ENCODE measurements around the gene AMZ2.
A peak's percentile ranks its signal among the peaks of the same experiment; 100 is the strongest.

Gene AMZ2

GRCh38 chr17:68289936-68290267, 42.1 kb downstream of the AMZ2 start:
- no peak overlapping the region for H2AFZ ChIP-seq (ENCODE audit: insufficient read depth, low read length, poor library complexity)
- no CpG with 5 or more reads among the region's 9 CpGs for WGBS (ENCODE audit: extremely low coverage, insufficient coverage, insufficient read length)

GRCh38 chr17:68290268-68290954, 42.6 kb downstream of the AMZ2 start:
- Histone ChIP-seq H3K27ac (ENCODE audit: low read depth, low read length) (peak overlapping the region; percentile 32), H4K8ac (ENCODE audit: low read depth, low read length) (peak overlapping the region; percentile 22), H3K79me1 (ENCODE audit: low read length) (peaks cover 22% of the 10 kb centered on the region), H2BK120ac (ENCODE audit: insufficient read depth, low read length, poor library complexity) (peak overlapping the region; percentile 84), H2BK5ac (ENCODE audit: low read depth, low read length, poor library complexity) (peak overlapping the region; percentile 25), H2AFZ (ENCODE audit: insufficient read depth, low read length, poor library complexity) (peak overlapping the region; percentile 65), H3K9me3 (ENCODE audit: insufficient read depth, low read depth, low read length) (no peaks in the 10 kb centered on the region), H3K27me3 (ENCODE audit: insufficient read depth, low read length) (no peaks in the 10 kb centered on the region), H3K4me1 (ENCODE audit: control insufficient read depth in 1 of 2, insufficient read depth in 2 of 2, low read length in 2 of 2) (peaks cover 6 to 7% of the 10 kb centered on the region in 2 experiments), H3K14ac (ENCODE audit: low read length) (peak overlapping the region; percentile 33), H3K23ac (ENCODE audit: low read length) (no peak overlapping the region), H3K36me3 (ENCODE audit: control insufficient read depth in 1 of 2, insufficient read depth in 2 of 2, low read length in 2 of 2) (peaks cover 0 to 1% of the 10 kb centered on the region in 2 experiments), H2BK12ac (ENCODE audit: low read length) (peak overlapping the region; percentile 27), H2AK5ac (ENCODE audit: low read length) (no peak overlapping the region), H3K79me2 (ENCODE audit: control insufficient read depth, insufficient read depth, low read length, poor library complexity) (peaks cover 10% of the 10 kb centered on the region), H4K12ac (ENCODE audit: low read depth, low read length) (no peak overlapping the region), H3K4me3 (ENCODE audit: low read depth, low read length) (peak overlapping the region; percentile 71), H4K91ac (ENCODE audit: low read depth, low read length) (peak overlapping the region; percentile 68), H3K4me2 (ENCODE audit: low read length) (peak overlapping the region; percentile 87), H3K18ac (ENCODE audit: low read length) (peak overlapping the region; percentile 57), H3K9ac (ENCODE audit: low read length) (peak overlapping the region; percentile 35), H3K4ac (ENCODE audit: low read depth, low read length) (peak overlapping the region; percentile 81)
- no CpG with 5 or more reads among the region's 50 CpGs for WGBS (ENCODE audit: extremely low coverage, insufficient coverage, insufficient read length)
- DNase-seq, result peak in 1 of 2 donors; percentile 56

More at GRCh38 chr17:68289936-68290267, 42.1 kb downstream of the AMZ2 start:
- Histone ChIP-seq H3K27me3 (ENCODE audit: insufficient read depth, low read length) (no peaks in the 10 kb centered on the region), H2AK5ac (ENCODE audit: low read length) (no peak overlapping the region), H4K8ac (ENCODE audit: low read depth, low read length) (no peak overlapping the region), H3K4me1 (ENCODE audit: control insufficient read depth in 1 of 2, insufficient read depth in 2 of 2, low read length in 2 of 2) (peaks cover 6 to 7% of the 10 kb centered on the region in 2 experiments), H3K4ac (ENCODE audit: low read depth, low read length) (peak overlapping the region; percentile 9), H3K79me1 (ENCODE audit: low read length) (peaks cover 22% of the 10 kb centered on the region), H3K4me3 (ENCODE audit: low read depth, low read length) (no peak overlapping the region), H4K91ac (ENCODE audit: low read depth, low read length) (no peak overlapping the region), H2BK12ac (ENCODE audit: low read length) (no peak overlapping the region), H2BK120ac (ENCODE audit: insufficient read depth, low read length, poor library complexity) (no peak overlapping the region), H3K14ac (ENCODE audit: low read length) (no peak overlapping the region), H3K79me2 (ENCODE audit: control insufficient read depth, insufficient read depth, low read length, poor library complexity) (peaks cover 10% of the 10 kb centered on the region), H3K36me3 (ENCODE audit: control insufficient read depth in 1 of 2, insufficient read depth in 2 of 2, low read length in 2 of 2) (peaks cover 0 to 2% of the 10 kb centered on the region in 2 experiments), H3K23ac (ENCODE audit: low read length) (no peak overlapping the region), H3K27ac (ENCODE audit: low read depth, low read length) (no peak overlapping the region), H3K9ac (ENCODE audit: low read length) (no peak overlapping the region), H4K12ac (ENCODE audit: low read depth, low read length) (no peak overlapping the region), H3K9me3 (ENCODE audit: insufficient read depth, low read depth, low read length) (no peaks in the 10 kb centered on the region), H2BK5ac (ENCODE audit: low read depth, low read length, poor library complexity) (no peak overlapping the region), H3K4me2 (ENCODE audit: low read length) (peak overlapping the region; percentile 87), H3K18ac (ENCODE audit: low read length) (no peak overlapping the region)
- DNase-seq, result no peak

DNA sequence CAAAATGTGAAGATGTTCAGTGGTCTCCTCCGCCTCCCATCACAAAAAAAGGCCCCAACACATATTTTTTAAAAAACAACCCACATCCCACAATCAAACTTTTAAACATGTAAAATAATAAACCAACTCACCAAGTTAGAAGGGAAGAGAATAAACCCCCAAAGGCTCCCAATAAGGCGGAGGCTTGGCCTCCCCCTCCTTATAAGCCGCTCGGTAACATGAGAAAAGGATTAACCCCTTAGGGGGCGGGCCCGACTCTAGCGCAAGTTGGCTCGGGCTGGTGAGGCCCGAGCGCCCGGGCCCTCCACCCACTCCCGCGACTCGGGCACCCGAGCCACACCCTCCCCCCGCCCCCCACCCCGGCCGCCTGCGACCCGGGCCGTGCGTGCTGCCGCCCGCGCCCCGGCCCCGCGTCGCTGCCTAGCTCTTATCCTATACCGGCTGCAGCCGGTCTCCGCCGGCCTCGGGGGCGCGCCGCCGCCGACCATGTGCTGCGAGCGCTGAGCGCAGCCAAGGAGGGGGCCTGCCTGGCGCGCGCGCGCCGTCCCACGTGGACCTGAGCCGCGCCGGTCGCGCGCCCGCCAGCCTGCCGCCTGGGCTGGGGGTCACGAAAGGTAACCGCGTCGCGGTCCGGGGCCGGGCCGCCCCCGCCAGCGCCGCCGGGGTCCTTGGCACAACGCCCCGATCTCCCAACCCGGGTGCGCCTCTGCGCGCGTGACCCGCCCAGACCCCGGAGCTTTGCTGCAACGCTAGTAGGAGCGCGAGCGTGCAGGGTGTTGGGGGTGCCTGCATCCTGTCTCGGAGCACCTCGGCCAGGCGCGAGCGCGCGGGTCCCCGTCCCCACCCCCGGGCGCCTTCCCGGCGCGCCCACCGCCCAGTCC, 43.4 kb downstream of the AMZ2 start, which contains the start of the genes ARSG and SLC16A6:
Gene ARSG (plus strand): TSS at position 541 of the 881 bp plus-strand sequence. CDS start 15,999 bp downstream, outside the sequence.
Gene SLC16A6 (minus strand): TSS at position 173 of the 881 bp plus-strand sequence. CDS start 12,807 bp downstream, outside the sequence.
- H2AFZ ChIP-seq (ENCODE audit: insufficient read depth, low read length, poor library complexity), result peak within 1 kb of the TSS; percentile 93
- H3K4me2 ChIP-seq (ENCODE audit: low read length), result peak within 1 kb of the TSS; percentile 87
- H2BK12ac ChIP-seq (ENCODE audit: low read length), result peak within 1 kb of the TSS; percentile 84
- peak within 1 kb of the TSS; percentile 76 for H3K14ac ChIP-seq (ENCODE audit: low read length)
- no peaks in the 10 kb centered on the region for H3K27me3 ChIP-seq (ENCODE audit: insufficient read depth, low read length)
- no peak within 1 kb of the TSS for H3K23ac ChIP-seq (ENCODE audit: low read length)
- H2BK120ac ChIP-seq (ENCODE audit: insufficient read depth, low read length, poor library complexity), result peak within 1 kb of the TSS; percentile 85
- H3K9ac ChIP-seq (ENCODE audit: low read length), result peak within 1 kb of the TSS; percentile 75
- peak within 1 kb of the TSS; percentile 87 for H4K12ac ChIP-seq (ENCODE audit: low read depth, low read length)
- H4K8ac ChIP-seq (ENCODE audit: low read depth, low read length), result peak within 1 kb of the TSS; percentile 70
- peak within 1 kb of the TSS; percentile 93 for H3K18ac ChIP-seq (ENCODE audit: low read length)
- peak within 1 kb of the TSS; percentile 81 for H2BK5ac ChIP-seq (ENCODE audit: low read depth, low read length, poor library complexity)
- DNase-seq, result peak in 1 of 2 donors; percentile 56
- no CpG with 5 or more reads among the region's 96 CpGs for WGBS (ENCODE audit: extremely low coverage, insufficient coverage, insufficient read length)
- H4K91ac ChIP-seq (ENCODE audit: low read depth, low read length), result peak within 1 kb of the TSS; percentile 96
- H3K27ac ChIP-seq (ENCODE audit: low read depth, low read length), result peak within 1 kb of the TSS; percentile 79
- H2AK5ac ChIP-seq (ENCODE audit: low read length), result peak within 1 kb of the TSS; percentile 20
- H3K9me3 ChIP-seq (ENCODE audit: insufficient read depth, low read depth, low read length), result no peaks in the 10 kb centered on the region
- peak within 1 kb of the TSS; percentile 81 for H3K4ac ChIP-seq (ENCODE audit: low read depth, low read length)
- H3K79me1 ChIP-seq (ENCODE audit: low read length), result peaks cover 22% of the 10 kb centered on the region
- peaks cover 10% of the 10 kb centered on the region for H3K79me2 ChIP-seq (ENCODE audit: control insufficient read depth, insufficient read depth, low read length, poor library complexity)
- H3K4me1 ChIP-seq (ENCODE audit: control insufficient read depth in 1 of 2, insufficient read depth in 2 of 2, low read length in 2 of 2), result peaks cover 8% of the 10 kb centered on the region in 2 experiments
- peak within 1 kb of the TSS; percentile 85 for H3K4me3 ChIP-seq (ENCODE audit: low read depth, low read length)
- H3K36me3 ChIP-seq (ENCODE audit: control insufficient read depth in 1 of 2, insufficient read depth in 2 of 2, low read length in 2 of 2), result no peaks in the 10 kb centered on the region
